ENCODE measurements around the gene ITFG2. TPM values are rescaled to one million over a fixed set of nuclear protein-coding genes. Genes with fewer than 3 reads are reported as not detected.

Gene ITFG2
- total and polyA plus RNA-seq, 2 experiments from 2014 or later: 17.3 to 32.6 TPM

DNA sequence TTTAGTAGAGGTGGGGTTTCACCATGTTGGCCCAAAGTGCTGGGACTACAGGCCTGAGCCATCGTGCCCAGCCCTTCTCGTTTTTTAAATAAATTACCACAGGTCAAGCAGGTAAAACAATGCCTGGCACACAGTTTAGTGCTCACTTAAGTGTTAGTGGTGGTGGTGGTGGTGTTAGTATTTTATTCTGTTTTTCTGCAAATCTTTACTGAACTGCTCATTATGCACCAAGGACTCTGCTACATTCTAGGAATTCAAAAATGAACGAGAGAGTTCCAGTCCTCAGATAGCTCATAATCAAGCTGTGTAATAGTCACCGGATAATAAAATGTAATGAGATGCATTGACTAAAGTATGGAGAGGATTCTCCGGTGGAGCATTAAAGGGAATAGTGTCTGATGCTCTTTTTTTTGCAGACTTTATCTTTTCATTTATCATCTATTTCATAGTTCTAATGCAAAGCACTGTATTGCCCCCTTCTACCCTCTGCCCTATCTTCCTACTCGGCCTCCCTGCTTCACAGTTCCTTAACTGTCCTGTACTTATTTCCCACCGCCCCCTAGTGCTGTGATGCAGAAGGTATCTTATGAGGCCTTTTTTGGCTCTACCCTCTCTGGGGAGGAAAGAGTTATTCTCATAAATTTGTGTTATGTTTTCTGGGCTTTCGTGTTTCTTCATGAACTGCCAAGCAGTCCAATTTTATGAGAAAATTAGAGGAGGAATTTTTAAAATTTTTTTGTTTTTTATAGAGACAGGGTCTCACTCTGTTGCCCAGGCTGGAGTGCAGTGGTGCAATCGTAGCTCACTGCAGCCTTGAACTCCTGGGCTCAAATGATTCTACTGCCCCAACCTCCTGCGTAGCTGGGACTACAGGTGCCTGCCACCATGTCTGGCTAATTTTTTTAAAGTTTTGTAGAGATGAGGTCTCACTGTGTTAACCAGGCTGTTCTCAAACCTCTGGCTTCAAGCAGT, 1.0 kb downstream of the ITFG2 start:
- H3K27ac Mint-ChIP-seq: peak overlapping the region; percentile 100
- H3K36me3 Mint-ChIP-seq (ENCODE audit: low read depth): peaks cover 17% of the 10 kb centered on the region
- H3K4me1 ChIP-seq (ENCODE audit: insufficient read depth): no peaks in the 10 kb centered on the region
- peak overlapping the region; percentile 100 for H3K4me3 Mint-ChIP-seq
- H3K36me3 ChIP-seq (ENCODE audit: insufficient read depth): 0 out of 2 replicates have a peak, but pooled peaks cover 8% of the 10 kb centered on the region
- DNase-seq (ENCODE audit: low spot score): peak; percentile 84
- peaks cover 12% of the 10 kb centered on the region for H3K4me1 Mint-ChIP-seq
- H2AFZ ChIP-seq: no peak overlapping the region; the same call in 1 of the 2 replicates
- peak overlapping the region; percentile 88 for H3K4me2 ChIP-seq
- H4K20me1 ChIP-seq (replicated peaks; ENCODE audit: insufficient read depth): no peaks in the 10 kb centered on the region
- H3K27me3 Mint-ChIP-seq (ENCODE audit: insufficient read depth, low read depth, poor library complexity): peaks cover 6% of the 10 kb centered on the region
- H3K4me3 ChIP-seq: peak overlapping the region; percentile 60
- peak; percentile 70 for ATAC-seq
- peak overlapping the region; percentile 64 for H3K27ac ChIP-seq (ENCODE audit: low read depth)
- no peaks in the 10 kb centered on the region for H3K9me2 ChIP-seq (ENCODE audit: insufficient read depth)
- TF ChIP-seq CREB1 (CRISPR knock-in tag; IDR thresholded peaks at IDR 0.05; ENCODE audit: low read depth) (no peak), ZNF114 (CRISPR knock-in tag; IDR thresholded peaks at IDR 0.05) (no peak), CTCF (conservative IDR thresholded peaks at IDR 0.05; ENCODE audit: low read depth in 2 of 2) (peak; percentile 83), EZH2phosphoT487 (IDR thresholded peaks at IDR 0.05; ENCODE audit: unreplicated experiment) (no peak), POLR2AphosphoS5 (IDR thresholded peaks at IDR 0.05; ENCODE audit: low read depth) (no peak), JUNB (IDR thresholded peaks at IDR 0.05; ENCODE audit: unreplicated experiment) (no peak)
- no peaks in the 10 kb centered on the region for H3K9me3 Mint-ChIP-seq
- H3K27me3 ChIP-seq (ENCODE audit: insufficient read depth): no peaks in the 10 kb centered on the region
- peaks cover 31% of the 10 kb centered on the region for H3K79me2 ChIP-seq (replicated peaks; ENCODE audit: insufficient read depth)
- H3F3A ChIP-seq (replicated peaks; ENCODE audit: low read depth): no peaks in the 10 kb centered on the region; the same call in 1 of the 2 replicates

GRCh38 chr12:2819810-2820209, 7.3 kb downstream of the ITFG2 start:
- no peaks in the 10 kb centered on the region for H3K9me2 ChIP-seq (ENCODE audit: insufficient read depth)
- peak overlapping the region; percentile 32; the same call in 1 of the 2 replicates for H3K27ac ChIP-seq (ENCODE audit: low read depth)
- Mint-ChIP-seq H3K36me3 (ENCODE audit: low read depth) (peaks cover 65% of the 10 kb centered on the region), H3K4me3 (no peak overlapping the region; the same call in 2 of the 3 replicates), H3K27me3 (ENCODE audit: insufficient read depth, low read depth, poor library complexity) (peaks cover 3% of the 10 kb centered on the region), H3K9me3 (no peaks in the 10 kb centered on the region; the same call in 2 of the 3 replicates), H3K4me1 (peaks cover 21% of the 10 kb centered on the region), H3K27ac (peak overlapping the region; percentile 74; the same call in 1 of the 2 replicates)
- H2AFZ ChIP-seq: no peak overlapping the region
- H3F3A ChIP-seq (replicated peaks; ENCODE audit: low read depth): peaks cover 4% of the 10 kb centered on the region; the same call in 1 of the 2 replicates
- ATAC-seq: no peak; the same call in 2 of the 3 replicates
- H3K4me3 ChIP-seq: no peak overlapping the region
- peaks cover 3% of the 10 kb centered on the region for H3K4me1 ChIP-seq (ENCODE audit: insufficient read depth)
- DNase-seq (ENCODE audit: low spot score): no peak
- peaks cover 4% of the 10 kb centered on the region; the same call in 1 of the 2 replicates for H4K20me1 ChIP-seq (replicated peaks; ENCODE audit: insufficient read depth)
- peaks cover 13% of the 10 kb centered on the region for H3K79me2 ChIP-seq (replicated peaks; ENCODE audit: insufficient read depth)
- no peaks in the 10 kb centered on the region for H3K27me3 ChIP-seq (ENCODE audit: insufficient read depth)
- H3K4me2 ChIP-seq: no peak overlapping the region
- H3K36me3 ChIP-seq (ENCODE audit: insufficient read depth): peaks cover 30% of the 10 kb centered on the region
- TF ChIP-seq CTCF (conservative IDR thresholded peaks at IDR 0.05; ENCODE audit: low read depth in 2 of 2): no peak
- TF ChIP-seq CREB1 (CRISPR knock-in tag; IDR thresholded peaks at IDR 0.05; ENCODE audit: low read depth): no peak
- TF ChIP-seq NANOG (IDR thresholded peaks at IDR 0.05; ENCODE audit: borderline replicate concordance): no peak
- no peak for TF ChIP-seq EZH2 (IDR thresholded peaks at IDR 0.05; ENCODE audit: low read depth, unreplicated experiment)
- TF ChIP-seq, protein P1, sequence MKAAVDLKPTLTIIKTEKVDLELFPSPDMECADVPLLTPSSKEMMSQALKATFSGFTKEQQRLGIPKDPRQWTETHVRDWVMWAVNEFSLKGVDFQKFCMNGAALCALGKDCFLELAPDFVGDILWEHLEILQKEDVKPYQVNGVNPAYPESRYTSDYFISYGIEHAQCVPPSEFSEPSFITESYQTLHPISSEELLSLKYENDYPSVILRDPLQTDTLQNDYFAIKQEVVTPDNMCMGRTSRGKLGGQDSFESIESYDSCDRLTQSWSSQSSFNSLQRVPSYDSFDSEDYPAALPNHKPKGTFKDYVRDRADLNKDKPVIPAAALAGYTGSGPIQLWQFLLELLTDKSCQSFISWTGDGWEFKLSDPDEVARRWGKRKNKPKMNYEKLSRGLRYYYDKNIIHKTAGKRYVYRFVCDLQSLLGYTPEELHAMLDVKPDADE (IDR thresholded peaks at IDR 0.05): no peak

Measured in GM23338 (cell line).